Gastroesophageal sphincter (tissue), 4 donors: ENCODE measurements around the gene PPP3CA. TPM values are rescaled to one million over a fixed set of nuclear protein-coding genes. Genes with fewer than 3 reads are reported as not detected.
"Not testable (repeated sequence)": the region's sequence is repeated elsewhere in the genome, so short reads cannot be mapped to it uniquely, and the experiment has no call there.

ENCODE experiments used
- ATAC-seq: fragments of 150-250 bp; one replicate; pipeline ENCODE4 v1.9.1; 2016; ENCODE audit warnings: mild to moderate bottlenecking, moderate library complexity
- H3K27ac ChIP-seq, 4 donors: fragments of 200-600 bp; sonication (generic) in 3 of 4; 1 replicate in 3 of 4; 2 replicates in 1 of 4; pipeline ENCODE4 v1.5.1; 2016 to 2019
- H3K27me3 ChIP-seq: fragments of 200-600 bp; sonication (generic); one replicate; pipeline ENCODE4 v1.5.1; 2019
- H3K36me3 ChIP-seq, 2 donors: fragments of 200-600 bp; sonication (generic); one replicate each; pipeline ENCODE4 v1.5.1; 2019; ENCODE audit warnings: control low read depth in 1 of 2
- H3K4me1 ChIP-seq, 3 donors: fragments of 200-600 bp; sonication (generic); 1 replicate in 2 of 3; 2 replicates in 1 of 3; pipeline ENCODE4 v1.5.1; 2016 to 2019; ENCODE audit warnings: control low read depth in 2 of 3
- H3K4me3 ChIP-seq, 2 donors: fragments of 200-600 bp; sonication (generic); one replicate each; pipeline ENCODE4 v1.5.1; 2019; ENCODE audit warnings: mild to moderate bottlenecking in 1 of 2, moderate library complexity in 1 of 2
- H3K9me3 ChIP-seq, 3 donors: fragments of 200-600 bp; sonication (generic); one replicate each; pipeline ENCODE4 v1.5.1; 2017 to 2019; ENCODE audit warnings: control low read depth in 2 of 3
- EP300 ChIP-seq: sonication (generic); formaldehyde crosslinking; IDR thresholded peaks from one replicate; pipeline ENCODE4 v1.6.1; 2017; ENCODE audit warnings: antibody characterized with exemption, mild to moderate bottlenecking
- POLR2A ChIP-seq, 2 donors: fragments of 450-650 bp; IDR thresholded peaks; one replicate each; pipeline ENCODE4 v1.6.1; 2017; ENCODE audit warnings: antibody characterized with exemption in 2 of 2, mild to moderate bottlenecking in 2 of 2, moderate library complexity in 1 of 2
- POLR2AphosphoS5 ChIP-seq: sonication (generic); formaldehyde crosslinking; IDR thresholded peaks from one replicate; pipeline ENCODE4 v1.6.1; 2017; ENCODE audit warnings: antibody characterized with exemption
- WGBS, 2 donors: methylation state at CpG; one replicate each; pipeline ENCODE4 v1.1.5; 2018; ENCODE audit warnings: low coverage in 1 of 2; 5-methylcytosine and 5-hydroxymethylcytosine counted together
- total RNA-seq, 4 donors: library from RNA; depleted of rRNA; stranded (reverse); fragments of >200 nt; gene quantifications; one replicate each; pipeline ENCODE4 v1.1.0, GENCODE V29; 2016
- TF ChIP-seq, protein P1 (sequence below), 4 experiments: fragments of 200-600 bp in 2 of 4; fragments of 450-650 bp in 2 of 4; sonication (generic) in 1 of 4; IDR thresholded peaks; one replicate each; pipeline ENCODE4 v1.5.1; 2017 to 2019; ENCODE audit warnings: antibody characterized with exemption in 4 of 4, mild to moderate bottlenecking in 2 of 4, moderate library complexity in 2 of 4

The PPP3CA gene
- total RNA-seq, 4 donors from 2014 or later: 21.1 to 29.2 (median 24.8) TPM

DNA sequence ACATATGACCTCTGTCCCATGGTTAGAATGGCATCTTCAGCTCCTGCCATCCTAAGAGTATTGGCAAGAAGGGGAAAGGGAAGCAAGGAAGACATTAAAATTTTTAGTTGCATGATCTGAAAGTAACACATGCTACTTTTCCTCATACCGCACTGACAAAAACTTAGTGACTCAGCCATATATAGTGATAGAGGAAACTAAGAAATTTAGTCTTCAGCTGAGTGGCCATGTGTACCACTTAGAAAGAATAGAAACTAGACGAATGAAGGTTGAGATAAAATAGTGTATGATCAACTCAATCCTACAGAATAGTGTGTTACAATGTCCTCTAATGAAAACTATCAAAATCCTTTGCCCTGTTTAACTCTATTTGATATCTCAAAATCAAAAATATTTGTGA, 164.1 kb downstream of the PPP3CA start:
- TF ChIP-seq POLR2A (IDR thresholded peaks at IDR 0.05): no peak
- no peak for TF ChIP-seq EP300
- TF ChIP-seq POLR2AphosphoS5: no peak
- WGBS, 2 donors: 78 to 94% methylated on average over 2 of the region's 2 CpGs
- ATAC-seq: no peak

DNA sequence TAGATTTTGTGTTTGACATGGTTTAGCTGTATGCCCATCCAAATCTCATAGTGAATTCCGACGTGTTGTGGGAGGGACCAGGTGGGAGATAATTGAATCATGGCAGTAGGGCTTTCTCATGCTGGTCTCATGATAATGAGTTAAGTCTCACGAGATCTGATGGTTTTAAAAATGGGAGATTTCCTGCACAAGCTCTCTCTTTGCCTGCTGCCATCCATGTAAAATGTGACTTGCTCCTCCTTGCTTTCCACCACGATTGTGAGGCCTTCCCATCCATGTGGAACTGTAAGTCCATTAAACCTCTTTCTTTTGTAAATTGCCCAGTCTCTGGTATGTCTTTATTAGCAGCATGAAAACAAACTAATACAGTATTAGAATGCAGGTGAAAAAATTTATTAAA, 164.6 kb downstream of the PPP3CA start:
- not testable (repeated sequence) for H3K36me3 ChIP-seq, H3K27me3 ChIP-seq, ATAC-seq, H3K27ac ChIP-seq, H3K9me3 ChIP-seq, H3K4me3 ChIP-seq
- H3K4me1 ChIP-seq: peaks cover 0 to 22% (median 2%) of the 10 kb centered on the region in 3 donors
- WGBS, 2 donors: 86 to 100% methylated on average over 2 to 4 of the region's 4 CpGs

More for the DNA sequence above, 164.1 kb downstream of the PPP3CA start:
- peaks cover 0 to 21% (median 0%) of the 10 kb centered on the region in 3 donors for H3K4me1 ChIP-seq
- no peaks in the 10 kb centered on the region for H3K36me3 ChIP-seq
- no peak overlapping the region for H3K27ac ChIP-seq
- no peaks in the 10 kb centered on the region for H3K27me3 ChIP-seq
- H3K4me3 ChIP-seq: no peak overlapping the region
- H3K9me3 ChIP-seq: no peaks in the 10 kb centered on the region

DNA sequence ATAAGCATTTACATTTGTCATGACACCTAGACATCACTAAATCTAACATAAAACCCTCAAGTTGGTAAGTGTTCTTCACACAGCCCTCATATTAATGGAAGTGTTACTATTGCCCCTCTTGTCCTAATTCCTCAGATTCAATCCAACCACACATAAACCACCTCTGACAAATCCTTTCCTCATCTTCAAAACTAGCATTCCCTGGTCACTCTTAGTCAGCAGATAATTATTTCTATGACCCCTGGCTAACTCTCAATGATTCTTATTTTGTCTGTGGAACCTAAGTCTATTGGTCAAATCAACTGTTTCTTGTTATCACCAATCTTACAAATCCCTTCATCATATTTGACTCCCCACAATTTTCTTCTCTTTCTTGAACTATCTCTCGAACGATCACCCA, 168.6 kb downstream of the PPP3CA start:
- no peaks in the 10 kb centered on the region for H3K36me3 ChIP-seq

DNA sequence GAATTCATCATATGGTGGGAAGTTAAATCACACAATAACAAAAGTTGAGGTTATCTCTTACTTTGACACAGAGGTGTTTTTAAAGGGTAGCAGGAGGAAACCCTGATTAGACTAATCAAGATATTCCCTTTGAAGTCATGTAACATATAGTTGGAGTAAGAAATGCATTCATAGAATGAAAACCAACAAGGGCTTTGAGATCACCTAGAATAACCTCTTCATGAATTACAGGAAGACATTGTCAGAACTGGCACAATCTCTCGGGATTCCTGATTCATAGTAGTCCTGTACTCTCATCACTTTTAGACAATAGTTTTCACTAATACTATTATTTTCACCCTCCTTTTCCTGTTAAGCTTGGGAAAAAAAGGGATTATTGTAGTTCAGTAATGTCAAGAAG, 170.2 kb downstream of the PPP3CA start:
- TF ChIP-seq POLR2A (IDR thresholded peaks at IDR 0.05): no peak
- peak; percentile 21 for TF ChIP-seq POLR2AphosphoS5
- no peak for TF ChIP-seq EP300
- TF ChIP-seq, protein P1, sequence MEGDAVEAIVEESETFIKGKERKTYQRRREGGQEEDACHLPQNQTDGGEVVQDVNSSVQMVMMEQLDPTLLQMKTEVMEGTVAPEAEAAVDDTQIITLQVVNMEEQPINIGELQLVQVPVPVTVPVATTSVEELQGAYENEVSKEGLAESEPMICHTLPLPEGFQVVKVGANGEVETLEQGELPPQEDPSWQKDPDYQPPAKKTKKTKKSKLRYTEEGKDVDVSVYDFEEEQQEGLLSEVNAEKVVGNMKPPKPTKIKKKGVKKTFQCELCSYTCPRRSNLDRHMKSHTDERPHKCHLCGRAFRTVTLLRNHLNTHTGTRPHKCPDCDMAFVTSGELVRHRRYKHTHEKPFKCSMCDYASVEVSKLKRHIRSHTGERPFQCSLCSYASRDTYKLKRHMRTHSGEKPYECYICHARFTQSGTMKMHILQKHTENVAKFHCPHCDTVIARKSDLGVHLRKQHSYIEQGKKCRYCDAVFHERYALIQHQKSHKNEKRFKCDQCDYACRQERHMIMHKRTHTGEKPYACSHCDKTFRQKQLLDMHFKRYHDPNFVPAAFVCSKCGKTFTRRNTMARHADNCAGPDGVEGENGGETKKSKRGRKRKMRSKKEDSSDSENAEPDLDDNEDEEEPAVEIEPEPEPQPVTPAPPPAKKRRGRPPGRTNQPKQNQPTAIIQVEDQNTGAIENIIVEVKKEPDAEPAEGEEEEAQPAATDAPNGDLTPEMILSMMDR (IDR thresholded peaks at IDR 0.05): no peak
- no peak overlapping the region for H3K27ac ChIP-seq
- no peaks in the 10 kb centered on the region for H3K27me3 ChIP-seq
- H3K36me3 ChIP-seq: no peaks in the 10 kb centered on the region
- ATAC-seq: no peak
- H3K4me3 ChIP-seq: no peak overlapping the region
- no peaks in the 10 kb centered on the region for H3K9me3 ChIP-seq
- WGBS, 2 donors: 25 to 36% methylated on average over 1 of the region's 1 CpG
- H3K4me1 ChIP-seq: peaks cover 0 to 51% (median 3%) of the 10 kb centered on the region in 3 donors

More for the DNA sequence above, 168.6 kb downstream of the PPP3CA start:
- Histone ChIP-seq H3K9me3 (no peaks in the 10 kb centered on the region), H3K4me3 (no peak overlapping the region), H3K27me3 (no peaks in the 10 kb centered on the region), H3K4me1 (peaks cover 0 to 43% (median 3%) of the 10 kb centered on the region in 3 donors), H3K27ac (no peak overlapping the region)
- ATAC-seq: no peak
- 89 to 100% methylated on average over 1 to 2 of the region's 2 CpGs for WGBS, 2 donors
- TF ChIP-seq EP300: no peak
- TF ChIP-seq, protein P1 (IDR thresholded peaks at IDR 0.05): no peak

DNA sequence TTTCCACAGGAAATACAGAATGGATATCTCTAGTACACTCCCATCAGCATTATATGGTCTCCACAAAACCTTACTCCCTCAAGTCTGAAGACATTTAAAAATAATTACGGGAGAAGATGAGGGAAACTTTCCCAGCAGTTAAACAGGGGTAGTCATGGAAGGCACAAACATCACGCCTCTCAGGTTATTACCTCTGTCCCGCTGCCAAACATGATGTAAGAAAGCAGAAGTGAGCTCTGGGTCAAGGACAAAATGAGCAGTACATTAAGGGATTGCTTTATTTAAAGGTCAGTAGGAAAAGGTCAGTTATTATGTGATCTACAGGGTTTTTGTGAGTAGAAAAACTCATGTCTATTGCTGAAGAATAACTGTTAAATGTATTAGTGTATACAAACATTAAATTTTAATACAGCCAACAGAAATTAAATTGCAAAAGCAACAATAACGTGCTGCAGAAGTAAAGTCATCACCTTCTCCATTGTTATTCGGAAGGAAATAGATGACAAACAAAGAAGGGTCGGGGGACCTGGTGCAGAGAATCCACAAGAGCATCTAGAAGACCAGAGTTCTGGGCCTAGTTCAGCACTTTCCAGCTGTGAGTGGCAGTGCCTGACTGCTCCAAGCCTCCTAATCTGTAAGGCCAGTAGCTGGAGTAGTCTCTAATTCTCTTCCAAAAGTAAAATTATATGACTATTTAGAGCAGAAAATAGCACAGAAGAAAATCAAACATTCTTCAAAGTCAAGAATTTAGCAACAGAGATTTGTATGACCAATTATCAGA, 171.2 kb downstream of the PPP3CA start:
- no peaks in the 10 kb centered on the region for H3K27me3 ChIP-seq
- H3K4me1 ChIP-seq: peaks cover 0 to 51% (median 3%) of the 10 kb centered on the region in 3 donors
- no peaks in the 10 kb centered on the region for H3K9me3 ChIP-seq
- peak overlapping the region in 2 of 4 donors; percentile 14 to 46 for H3K27ac ChIP-seq
- no peak overlapping the region for H3K4me3 ChIP-seq
- no peak for ATAC-seq
- no peaks in the 10 kb centered on the region for H3K36me3 ChIP-seq
- no peak for TF ChIP-seq POLR2A (IDR thresholded peaks at IDR 0.05)
- TF ChIP-seq, protein P1 (IDR thresholded peaks at IDR 0.05): no peak
- TF ChIP-seq EP300: no peak
- peak; percentile 80 for TF ChIP-seq POLR2AphosphoS5
- 41 to 59% methylated on average over 5 to 6 of the region's 6 CpGs for WGBS, 2 donors

DNA sequence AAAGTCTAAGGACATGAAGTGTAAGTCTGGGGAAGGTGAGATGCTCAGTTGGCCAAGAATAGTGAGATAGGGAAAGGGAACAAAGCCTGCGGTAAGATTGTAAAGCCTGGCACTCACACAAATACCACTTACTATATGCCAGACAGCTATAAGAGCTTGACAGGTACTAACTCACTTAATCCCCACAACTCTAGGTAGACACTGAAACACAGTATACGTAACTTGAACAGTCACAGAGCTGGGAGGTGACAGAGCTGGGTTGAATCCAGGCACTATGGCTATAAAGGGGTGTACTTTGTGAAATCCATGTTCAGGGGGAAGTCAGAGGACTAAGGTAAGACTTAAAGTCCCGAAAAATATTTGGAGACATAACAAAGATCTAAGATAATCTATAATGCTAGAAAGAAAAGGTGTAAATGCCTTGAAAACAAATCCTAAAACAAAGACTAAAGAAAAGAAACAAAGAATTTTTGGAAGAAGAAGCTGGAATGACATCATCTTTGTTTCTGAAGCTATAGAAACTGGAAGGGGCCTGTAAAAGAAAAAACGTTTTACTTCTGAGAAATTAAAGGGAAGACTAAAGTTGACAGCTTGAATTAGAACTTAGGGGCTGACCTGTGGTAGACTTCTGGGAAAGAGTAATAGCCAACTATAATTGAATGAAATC, 172.5 kb downstream of the PPP3CA start:
- H3K4me3 ChIP-seq: no peak overlapping the region
- H3K27me3 ChIP-seq: no peaks in the 10 kb centered on the region
- peak overlapping the region in 1 of 4 donors; percentile 46 for H3K27ac ChIP-seq

More for the DNA sequence above, 172.5 kb downstream of the PPP3CA start:
- Histone ChIP-seq H3K9me3 (no peaks in the 10 kb centered on the region), H3K4me1 (peaks cover 0 to 46% (median 3%) of the 10 kb centered on the region in 3 donors), H3K36me3 (no peaks in the 10 kb centered on the region)
- TF ChIP-seq EP300 (no peak), POLR2AphosphoS5 (no peak), POLR2A (IDR thresholded peaks at IDR 0.05) (no peak)
- TF ChIP-seq, protein P1 (IDR thresholded peaks at IDR 0.05): no peak
- 49 to 68% methylated on average over 4 of the region's 4 CpGs for WGBS, 2 donors
- ATAC-seq: no peak
